NCI-H2196 (cell line): ENCODE results near the gene HDAC4.

Experiments used
- DNase-seq: peaks from one replicate; lab custom pipeline; 2025; ENCODE audit not compliant: unreplicated experiment; lab: John Stamatoyannopoulos, UW

HDAC4 gene

DNA sequence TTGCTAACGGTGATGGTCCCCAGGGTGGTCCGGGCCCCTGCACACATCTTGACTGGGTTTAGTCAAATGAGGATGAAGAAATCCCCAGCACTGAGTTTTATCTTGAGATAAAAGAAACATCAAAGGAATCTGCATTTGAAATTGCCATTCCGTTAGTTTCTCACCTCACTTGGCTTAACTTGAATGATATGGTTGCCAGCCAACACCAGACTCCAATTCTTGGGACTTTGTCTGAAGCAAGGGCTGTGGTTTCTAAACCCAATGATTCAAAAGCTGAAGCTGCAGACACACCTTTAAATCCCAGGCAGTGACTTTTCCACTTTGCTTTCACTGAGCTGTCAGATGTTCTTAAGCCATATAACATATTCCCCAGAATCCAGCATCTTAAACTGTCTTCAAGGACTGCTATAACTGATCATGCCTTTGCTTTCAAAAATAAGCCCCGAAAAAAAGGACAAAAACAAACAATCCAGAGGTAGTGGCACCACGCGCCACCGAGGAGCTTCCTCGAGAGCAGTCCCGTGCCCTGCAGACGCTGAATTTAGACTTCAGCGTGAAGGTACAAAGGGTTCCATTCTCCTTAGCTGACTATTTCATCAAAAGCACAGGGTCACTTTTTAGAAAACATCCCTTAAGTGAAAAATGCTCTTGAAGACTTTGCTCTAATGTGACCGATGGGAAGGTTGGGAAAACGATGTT is 189.3 kb downstream of the HDAC4 start:
- no peak for DNase-seq

DNA sequence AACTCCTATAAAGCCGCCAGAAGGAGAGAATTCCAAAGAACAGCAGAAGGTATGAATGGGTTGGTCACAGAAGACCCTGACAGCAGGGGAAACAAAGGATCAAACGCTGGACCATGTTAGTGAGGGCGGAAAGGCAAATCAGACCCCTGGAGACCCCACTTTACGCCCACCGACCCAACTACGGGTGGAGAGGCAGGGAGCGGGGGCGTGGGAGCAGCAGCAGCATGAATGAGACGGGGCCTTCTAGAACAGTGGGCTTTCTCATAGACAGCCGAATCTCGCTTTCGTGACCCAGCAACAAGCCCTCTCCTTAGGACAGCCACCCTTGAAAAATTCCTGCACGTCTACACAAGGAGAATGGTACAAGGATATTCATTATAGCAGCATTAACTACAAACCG is 191.0 kb downstream of the HDAC4 start:
- no peak for DNase-seq

DNA sequence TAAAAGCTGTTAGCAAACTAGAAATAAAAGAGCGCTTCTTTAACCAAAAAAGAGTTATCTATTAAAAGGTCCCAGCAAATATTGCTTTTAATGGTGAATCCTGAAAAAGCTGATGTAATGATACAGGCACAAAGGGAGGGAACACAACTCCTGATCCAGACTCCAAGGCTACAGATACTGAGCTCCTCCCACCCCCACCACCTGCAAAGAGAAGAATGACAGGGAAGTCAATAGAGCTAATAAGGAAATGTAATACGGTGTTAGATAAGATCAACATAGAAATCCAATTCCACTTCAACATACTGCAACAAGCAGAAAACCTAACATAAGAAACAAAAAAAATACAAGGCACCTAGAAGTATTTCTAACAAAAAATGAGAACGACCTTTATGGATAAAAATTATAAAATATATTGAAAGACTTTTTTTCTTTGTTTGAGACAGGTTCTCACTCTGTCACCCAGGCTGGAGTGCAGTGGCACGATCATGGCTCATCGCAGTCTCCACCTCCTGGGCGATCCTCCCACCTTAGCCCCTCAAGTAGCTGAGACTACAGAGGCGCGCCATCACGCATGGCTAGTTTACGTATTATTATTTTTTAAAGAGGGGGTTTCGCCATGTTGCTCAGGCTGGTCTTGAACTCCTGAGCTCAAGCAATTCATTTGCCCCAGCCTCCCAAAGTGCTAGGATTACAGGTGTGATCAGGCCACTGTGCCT is 192.2 kb downstream of the HDAC4 start:
- peak; percentile 69 for DNase-seq

DNA sequence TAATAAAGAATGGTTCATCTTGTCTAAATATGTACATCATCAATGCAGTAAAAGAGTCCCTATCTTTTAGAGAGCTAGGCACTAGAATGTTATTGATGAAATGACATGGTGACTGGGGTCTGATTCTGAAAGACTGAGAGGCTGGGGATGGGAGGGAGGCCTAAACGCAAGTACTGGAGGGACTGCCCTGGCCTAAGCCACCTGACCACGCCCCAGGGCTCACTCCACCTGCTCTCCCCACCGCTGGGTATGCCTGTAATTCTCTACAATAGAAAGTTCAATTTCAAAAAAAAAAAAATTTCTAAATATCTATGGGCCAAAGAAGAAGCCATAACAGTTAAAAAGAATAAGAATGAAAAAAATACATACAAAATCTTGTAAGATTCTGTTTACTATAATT is 194.0 kb downstream of the HDAC4 start:
- DNase-seq, result no peak

DNA sequence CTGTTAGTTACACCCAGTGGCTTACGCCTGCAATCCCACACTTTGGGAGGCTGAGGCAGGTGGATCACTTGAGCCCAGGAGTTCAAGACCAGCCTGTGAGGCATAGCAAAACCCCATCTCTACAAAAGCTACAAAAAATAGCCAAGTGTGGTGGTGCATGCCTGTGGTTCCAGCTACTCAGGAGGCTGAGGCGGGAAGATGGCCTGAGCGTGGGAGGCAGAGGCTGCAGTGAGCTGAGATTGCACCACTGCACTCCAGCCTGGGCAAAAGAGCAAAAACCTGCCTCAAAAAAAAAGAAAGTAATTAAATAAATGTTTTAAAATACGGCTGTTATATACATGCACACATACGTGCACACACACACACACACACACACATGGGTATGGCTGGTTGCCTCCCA is 194.8 kb downstream of the HDAC4 start:
- DNase-seq, result no peak

DNA sequence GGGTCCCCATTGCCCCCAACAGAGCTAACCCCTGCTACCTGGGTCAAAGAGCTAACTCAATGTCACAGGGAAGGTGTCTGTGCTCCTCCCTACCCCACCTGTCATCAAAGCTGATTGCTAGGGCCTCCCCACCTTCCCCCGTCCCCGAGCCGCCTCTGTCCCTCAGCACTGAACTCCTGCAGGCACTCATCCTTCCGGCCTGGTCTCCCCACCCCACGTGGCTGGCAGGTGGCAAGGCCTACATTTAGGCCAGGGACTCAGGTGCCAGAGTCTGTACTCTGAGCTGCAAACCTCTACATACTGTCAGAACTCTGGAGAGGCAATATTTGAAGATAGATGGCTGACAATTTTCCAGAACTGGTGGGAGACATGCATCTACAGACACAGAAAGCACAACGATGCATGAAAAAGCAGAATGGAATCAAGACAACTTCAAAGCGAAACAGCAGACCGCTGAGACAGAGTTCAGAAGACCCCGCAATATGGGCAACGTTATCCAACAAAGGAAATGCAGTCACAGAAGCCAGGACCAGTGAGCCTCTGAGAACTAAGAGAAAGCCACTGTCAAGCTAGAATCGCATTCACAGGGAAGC is 195.8 kb downstream of the HDAC4 start:
- no peak for DNase-seq

DNA sequence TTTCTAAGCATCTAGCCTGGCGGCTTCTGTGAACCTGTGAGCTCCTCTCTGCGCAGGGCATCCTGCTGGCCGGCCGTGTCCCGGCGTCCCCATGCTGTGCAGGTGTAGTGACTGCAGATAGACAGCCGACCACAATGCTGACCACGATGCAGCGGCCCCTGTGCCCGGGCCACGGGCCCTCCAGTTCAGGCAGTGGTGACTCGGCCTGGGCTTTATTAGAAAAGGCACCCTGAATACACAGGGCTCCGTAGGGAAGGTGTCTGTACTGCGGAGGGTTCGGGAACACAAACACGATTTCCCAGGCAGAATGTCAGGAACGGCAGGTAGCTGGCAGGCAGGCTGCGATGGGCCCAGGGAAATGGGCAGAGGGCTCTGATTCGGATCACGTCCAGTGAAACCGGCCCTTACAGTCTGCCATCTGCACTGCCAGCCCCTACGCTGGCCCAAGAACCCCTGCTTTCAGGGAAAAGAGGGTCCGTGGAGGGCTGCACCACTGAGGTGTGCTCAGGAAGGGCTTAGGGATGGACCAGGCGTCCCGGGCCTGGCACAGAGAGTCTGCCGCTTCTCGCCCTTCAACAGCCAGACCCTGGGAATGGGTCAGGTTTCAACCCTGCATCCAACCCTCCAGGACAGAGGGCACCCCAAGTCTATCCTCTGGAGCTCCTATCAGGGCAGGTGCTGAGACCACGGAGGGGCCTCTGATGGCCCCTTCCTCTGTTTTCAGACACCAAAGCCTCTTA is 196.5 kb downstream of the HDAC4 start:
- DNase-seq, result no peak

DNA sequence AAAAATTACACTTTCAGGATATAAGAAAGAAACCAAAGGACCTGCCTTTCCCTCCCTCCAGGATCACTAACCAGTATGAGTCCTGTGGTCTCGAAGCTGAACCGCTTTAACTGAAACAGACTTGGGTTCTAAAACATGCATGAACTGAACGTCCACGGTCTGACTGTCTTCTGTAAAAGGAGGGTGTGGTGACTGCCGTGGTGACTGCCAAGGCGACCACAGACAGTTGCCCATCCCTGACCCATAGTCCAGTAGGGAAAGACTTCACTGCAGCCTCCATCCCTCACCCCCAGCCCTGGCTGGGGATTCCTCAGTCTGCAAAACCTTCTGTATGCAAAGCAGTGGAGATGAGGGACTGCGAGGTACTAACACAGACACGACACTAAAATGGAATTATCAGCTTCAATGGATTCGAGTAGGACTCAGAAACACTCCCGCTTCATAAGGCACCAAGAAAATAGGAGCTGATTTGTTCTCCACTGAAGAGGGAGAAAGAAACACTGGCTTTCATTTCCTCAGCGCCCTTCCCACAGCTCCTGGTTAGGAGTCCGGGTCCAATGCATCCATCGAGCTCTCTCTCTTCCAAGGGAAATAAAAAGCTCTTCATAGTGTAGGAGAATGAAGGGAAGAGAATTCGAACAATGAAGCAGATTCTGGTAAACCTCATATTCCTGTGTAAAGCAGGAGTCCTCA is 197.2 kb downstream of the HDAC4 start:
- DNase-seq, result no peak

DNA sequence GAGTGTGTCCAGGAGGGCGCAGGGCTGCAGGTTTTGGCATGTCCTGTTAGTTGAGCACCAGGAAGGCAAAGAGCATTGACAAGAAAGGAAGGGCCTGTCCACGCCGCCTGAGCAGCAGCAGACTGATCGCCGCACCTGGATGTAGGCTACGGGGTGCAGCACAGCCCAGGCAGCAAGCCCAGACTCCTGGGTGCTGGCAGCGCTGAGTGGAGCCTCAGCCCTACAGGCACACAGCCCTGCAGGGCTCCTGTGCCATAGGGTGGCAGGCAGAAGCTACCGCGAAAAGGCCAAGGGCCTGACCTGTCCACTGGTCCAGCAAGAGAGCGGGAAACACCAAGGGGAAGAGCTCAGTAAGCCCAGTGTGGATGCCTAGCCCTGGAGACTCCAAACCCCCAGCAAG is 198.0 kb downstream of the HDAC4 start:
- DNase-seq, result no peak

DNA sequence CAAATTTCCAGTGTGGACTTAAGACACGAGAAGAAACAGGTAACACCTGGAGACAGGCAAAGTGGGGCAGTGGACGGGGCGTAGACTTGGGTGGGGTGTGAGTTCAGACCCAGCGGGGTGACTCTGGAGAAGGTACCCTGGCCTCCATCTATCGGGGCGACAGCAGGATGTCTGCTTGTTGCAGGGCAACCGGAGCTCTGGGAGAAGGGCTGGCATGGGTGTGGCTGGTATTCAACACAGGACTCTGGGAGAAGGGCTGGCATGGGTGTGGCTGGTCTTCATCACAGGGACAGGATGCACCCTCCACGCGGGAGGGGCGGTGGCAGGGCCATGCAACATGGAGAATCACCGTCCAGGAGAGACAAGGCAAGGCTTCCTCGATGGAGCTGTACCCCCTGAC is 198.5 kb downstream of the HDAC4 start:
- DNase-seq, result no peak

DNA sequence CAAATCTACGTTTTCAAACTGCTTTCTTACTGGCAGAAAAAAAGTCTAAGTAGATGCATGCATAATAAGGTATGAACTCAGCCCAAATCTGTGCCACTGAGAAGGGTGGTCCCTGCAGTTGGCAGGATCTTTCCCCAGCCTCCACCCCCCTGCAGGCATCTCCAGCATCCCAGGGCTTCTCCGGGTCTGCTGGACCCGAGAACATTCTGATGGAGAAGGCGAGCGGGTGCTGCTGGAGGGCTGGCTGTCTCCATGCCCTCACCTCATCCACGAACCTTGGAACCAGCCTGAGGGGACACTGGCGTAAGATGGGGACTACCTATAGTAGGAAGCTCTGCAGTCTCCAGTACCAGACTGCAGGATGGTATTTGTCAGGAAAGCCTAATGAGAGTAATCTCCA is 198.9 kb downstream of the HDAC4 start:
- no peak for DNase-seq

DNA sequence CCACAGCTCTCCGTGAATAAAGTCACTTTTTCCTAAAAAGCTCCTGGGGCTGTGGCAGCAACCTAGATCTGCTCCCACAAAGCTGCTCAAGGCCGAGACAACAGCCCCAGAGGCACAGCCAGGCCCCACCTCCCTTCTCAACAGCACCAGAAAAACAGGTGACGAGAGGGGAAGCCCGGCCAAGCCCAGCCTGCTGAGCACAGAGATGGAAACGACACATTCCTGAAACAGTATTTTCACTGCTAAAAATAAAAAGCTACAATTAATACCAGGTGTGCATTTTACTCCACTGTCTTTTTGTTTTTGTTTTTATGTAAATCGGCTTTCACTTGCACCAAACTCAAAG is 199.3 kb downstream of the HDAC4 start:
- no peak for DNase-seq

DNA sequence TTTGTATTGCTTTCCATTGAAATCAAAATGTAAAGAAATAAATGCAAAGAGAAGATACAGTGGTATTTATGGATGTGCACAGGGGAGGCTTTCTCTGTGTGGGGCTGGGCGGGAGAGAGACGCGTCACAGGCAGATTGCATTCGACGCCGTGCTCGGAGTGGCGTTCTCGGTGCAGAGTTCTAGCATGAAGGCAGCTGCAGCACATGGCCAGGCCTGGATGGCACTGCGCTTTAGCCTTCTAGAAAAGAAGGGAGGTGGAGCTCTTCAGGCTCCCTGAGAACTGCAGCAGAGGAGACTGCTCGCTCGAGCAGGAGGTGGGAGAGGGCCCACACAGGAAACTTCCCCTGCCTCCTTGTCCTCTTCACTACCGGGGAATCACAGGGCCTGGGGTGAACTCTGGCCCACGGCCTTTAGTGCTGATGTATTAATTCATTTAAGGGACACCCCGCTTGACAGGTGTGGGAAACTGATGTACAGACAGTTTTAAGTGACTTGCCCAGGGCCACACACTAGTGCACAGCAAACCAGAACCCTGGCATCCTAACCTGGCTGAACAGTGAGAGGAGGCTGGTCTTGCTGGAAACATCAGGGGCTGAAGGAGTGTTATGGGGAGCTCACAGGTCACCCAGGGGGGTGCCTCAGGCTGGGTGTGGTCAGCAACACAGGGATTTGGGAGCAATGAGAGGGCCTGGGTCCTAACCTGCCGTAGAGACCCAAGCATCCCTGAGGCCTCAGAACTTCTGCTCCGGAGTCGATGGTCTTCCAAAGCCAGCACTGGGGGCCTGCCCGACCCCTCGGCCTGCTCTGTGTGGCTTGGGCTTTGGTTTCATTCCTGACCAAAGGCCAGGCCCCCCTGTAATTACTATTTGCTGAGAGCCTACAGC is 199.9 kb downstream of the HDAC4 start:
- DNase-seq, result no peak

DNA sequence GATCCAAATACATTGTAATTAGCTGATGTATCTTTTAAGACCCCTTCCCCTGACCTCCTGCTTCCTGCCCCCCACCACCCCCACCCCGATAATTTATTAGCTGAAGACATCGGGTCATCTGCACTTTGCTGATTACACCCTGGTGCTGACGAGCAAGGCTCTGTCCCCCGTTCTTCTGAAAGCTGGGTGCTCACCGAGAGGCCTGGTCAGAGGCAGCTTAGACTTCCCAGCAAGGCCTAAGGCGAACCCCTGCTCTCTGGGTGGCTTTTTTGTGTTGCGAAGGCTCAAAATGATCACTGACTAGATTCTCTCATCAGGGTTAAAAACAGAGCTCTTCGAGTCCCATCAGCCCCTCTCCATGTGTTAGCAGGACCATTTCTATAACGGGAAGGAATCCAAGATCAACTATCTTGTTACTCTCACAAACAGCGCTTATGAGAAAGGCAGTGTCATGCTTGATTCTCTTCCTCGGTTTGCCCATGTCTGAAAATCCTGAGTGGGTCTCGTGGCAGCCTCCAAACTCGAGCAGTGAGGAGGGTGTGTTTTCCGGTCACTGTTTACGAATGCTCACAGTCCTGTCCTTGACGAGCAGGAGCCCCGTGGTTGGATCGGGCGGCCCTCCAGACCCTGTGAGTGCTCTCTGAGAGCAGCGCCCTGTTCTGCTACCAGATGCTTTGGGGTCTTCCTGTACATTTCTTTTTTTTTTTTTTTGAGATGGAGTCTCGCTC is 201.6 kb downstream of the HDAC4 start:
- DNase-seq, result no peak

DNA sequence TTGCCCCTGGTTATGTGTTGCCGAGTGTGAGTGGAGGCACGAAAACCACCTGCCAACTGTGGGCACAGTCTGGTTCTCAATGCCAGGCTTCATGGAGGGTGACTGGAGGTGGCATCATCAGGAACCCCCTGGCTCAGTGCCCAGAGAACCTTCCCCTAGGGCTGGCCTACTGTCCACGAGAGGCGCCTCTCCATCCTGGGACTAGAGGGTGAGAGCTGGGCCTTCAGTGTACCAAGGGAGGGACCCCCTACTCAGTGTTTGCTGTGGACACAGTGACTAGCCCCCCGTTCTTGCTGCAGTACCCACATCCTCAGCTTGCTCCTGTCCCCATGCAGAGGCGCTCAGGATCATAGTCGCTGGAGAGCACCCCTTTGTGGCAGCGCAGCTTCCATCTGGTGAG is 202.6 kb downstream of the HDAC4 start:
- no peak for DNase-seq

DNA sequence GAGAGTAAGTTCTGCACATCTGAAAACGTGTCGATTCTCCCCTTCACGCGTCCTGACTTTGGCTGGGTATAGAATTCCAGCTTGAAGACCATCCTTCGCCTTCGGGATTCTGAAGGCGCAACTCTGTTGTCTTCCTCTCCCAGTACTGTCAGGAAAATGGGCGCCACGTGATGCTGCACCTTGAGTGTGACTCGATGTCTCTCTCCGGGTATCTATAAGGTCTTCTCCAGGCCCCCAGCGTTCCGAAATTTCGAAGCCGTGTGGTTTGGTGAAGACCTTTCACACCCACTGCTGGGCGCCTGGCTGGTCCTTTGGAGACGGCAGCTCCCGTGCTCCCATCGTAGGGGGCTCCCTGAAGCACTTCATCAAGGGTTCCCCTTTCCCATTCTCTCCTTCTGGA is 203.7 kb downstream of the HDAC4 start:
- no peak for DNase-seq

DNA sequence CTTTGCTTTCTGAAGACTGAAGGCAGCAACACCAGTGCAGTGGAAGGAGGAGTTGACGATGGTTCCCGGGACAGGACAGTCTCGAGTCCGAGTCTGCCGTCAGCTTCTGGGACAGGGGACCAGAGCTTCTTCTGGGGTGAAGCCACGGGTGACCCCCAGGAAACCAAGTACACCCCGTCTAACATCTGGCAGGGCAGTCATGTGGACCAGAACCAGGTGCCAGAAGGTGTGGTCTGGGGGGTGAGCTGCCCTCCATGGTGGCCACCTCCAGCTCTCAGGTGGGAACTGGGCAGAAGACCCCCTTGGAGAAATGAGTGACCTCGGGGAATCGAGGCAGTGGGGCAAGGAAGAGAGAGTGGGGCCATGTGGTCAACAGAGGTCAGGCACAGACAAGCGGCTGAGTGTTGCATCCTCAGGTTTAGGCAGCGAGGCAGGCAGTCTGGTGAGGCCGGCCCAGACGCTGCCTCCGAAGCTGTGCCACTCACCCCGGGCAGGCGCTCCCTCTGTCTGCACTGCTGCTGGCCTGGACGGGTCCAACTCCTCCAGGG is 204.3 kb downstream of the HDAC4 start:
- DNase-seq, result no peak

DNA sequence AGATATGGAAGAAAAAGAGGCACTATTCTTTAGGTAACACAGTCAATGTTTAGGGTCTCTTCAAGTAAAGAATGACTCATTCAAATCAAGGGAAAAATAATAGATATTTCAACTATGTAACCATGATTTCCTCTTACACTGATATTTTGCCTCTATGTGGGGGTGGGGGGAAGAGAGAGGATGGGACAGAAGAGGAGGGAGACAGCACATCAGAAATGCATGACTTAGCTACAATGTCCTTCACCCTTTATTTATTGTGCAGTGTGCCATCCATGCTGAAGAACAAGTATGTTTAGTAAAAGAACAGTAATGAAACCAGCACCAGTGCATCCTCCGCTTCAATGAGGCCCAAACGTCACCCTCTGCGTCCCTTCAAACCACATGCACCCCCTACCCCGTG is 204.8 kb downstream of the HDAC4 start:
- DNase-seq, result no peak

DNA sequence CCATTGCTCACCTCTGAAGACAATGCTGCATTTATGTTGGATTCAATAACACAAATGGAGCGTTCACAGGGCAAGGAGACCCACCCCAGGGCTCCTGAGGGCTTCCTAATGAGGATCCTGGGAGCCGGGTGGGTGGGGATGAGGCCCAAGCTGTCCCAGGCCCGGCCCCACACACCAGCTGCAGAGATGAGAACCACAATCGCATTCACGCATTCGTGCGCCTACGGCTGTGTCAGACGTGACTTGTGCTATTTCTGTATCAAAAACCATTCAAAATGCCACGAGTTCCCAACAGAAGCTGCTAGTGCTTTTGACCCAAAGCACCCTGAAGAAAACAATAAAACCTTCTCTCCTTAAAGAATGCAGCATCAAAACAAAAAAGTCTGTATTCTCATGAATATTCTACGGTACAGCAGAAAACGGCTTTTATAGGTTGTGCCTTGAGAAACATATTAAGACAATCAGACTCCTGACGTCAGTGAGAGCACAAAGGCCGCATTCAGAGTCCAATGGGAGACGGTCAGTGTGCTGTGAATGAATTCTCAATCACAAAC is 205.4 kb downstream of the HDAC4 start:
- DNase-seq, result no peak
